ENCODE data around the gene SEC61B. TPM values are rescaled to one million over a fixed set of nuclear protein-coding genes. Genes with fewer than 3 reads are reported as not detected.

The SEC61B gene
- total RNA-seq, 1 experiment from 2014 or later: 167 TPM

DNA sequence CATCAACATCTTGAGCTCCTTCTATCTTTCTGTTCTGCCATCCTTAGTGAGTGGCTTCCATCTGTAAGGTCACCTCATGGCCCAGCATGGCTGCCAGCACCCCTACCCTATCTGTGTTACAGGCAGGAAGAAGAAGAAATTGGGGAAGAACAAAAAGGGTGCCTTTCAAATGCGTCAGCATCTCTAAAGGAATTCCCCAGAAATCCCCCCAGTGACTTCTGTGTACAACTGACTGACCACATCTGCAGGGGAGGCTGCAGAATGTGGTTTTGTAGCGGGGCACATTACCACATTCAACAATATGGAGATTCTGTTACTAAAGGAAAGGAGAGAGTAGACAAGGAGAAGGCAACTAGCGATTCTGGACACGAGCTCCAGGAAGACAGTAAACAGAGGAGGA, 40.5 kb upstream of the SEC61B start:
- CTCF ChIA-PET: interaction anchor here (0.8 to 1.3 kb wide), 2 partner anchors 18 to 50 kb away, joined by 3 to 5 read pairs; no protein-coding TSS in a partner anchor
- no peak for DNase-seq (ENCODE audit: low spot score)
- Mint-ChIP-seq H3K4me3 (no peak overlapping the region), H3K27ac (no peak overlapping the region), H3K9me3 (no peaks in the 10 kb centered on the region), H3K27me3 (ENCODE audit: low read depth) (no peaks in the 10 kb centered on the region; the same call in 1 of the 2 replicates), H3K4me1 (peaks cover 18% of the 10 kb centered on the region), H3K36me3 (no peaks in the 10 kb centered on the region)
- POLR2A ChIA-PET: interaction anchor here (1.1 kb wide), 1 partner anchor 60 kb away, joined by 6 read pairs; no protein-coding TSS in a partner anchor
- no peak for ATAC-seq
- TF ChIP-seq, protein P1, sequence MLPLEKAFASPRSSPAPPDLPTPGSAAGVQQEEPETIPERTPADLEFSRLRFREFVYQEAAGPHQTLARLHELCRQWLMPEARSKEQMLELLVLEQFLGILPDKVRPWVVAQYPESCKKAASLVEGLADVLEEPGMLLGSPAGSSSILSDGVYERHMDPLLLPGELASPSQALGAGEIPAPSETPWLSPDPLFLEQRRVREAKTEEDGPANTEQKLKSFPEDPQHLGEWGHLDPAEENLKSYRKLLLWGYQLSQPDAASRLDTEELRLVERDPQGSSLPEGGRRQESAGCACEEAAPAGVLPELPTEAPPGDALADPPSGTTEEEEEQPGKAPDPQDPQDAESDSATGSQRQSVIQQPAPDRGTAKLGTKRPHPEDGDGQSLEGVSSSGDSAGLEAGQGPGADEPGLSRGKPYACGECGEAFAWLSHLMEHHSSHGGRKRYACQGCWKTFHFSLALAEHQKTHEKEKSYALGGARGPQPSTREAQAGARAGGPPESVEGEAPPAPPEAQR (CRISPR knock-in tag; IDR thresholded peaks at IDR 0.05): no peak

DNA sequence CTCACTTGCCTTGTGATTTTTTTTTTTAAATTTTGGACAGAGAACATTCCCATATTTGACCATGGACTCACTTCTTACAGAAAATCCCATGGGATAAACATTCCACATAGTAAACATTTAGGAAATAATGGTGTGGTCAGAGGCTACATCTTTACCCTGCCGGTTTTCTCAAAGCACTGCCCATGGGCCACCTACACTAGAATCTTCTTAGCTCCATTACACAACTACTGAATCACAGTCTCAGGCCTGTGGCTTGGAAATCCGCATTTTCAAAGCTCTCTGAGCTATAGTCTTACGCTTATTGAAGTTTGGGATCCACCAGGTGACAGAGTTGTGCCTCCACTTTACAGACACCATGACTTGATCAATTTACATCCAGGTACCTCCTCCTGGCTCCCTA, 39.7 kb upstream of the SEC61B start:
- H3K36me3 Mint-ChIP-seq: no peaks in the 10 kb centered on the region
- CTCF ChIA-PET: interaction anchor here (0.8 to 1.6 kb wide), 5 partner anchors 19 to 829 kb away, joined by 3 to 7 read pairs (median 4); partner anchors contain the start of gene ALG2
- H3K27ac Mint-ChIP-seq: no peak overlapping the region
- TF ChIP-seq TEAD1 (CRISPR knock-in tag; IDR thresholded peaks at IDR 0.05) (no peak), HMGA2 (CRISPR knock-in tag; IDR thresholded peaks at IDR 0.05) (no peak)
- TF ChIP-seq, protein P2, sequence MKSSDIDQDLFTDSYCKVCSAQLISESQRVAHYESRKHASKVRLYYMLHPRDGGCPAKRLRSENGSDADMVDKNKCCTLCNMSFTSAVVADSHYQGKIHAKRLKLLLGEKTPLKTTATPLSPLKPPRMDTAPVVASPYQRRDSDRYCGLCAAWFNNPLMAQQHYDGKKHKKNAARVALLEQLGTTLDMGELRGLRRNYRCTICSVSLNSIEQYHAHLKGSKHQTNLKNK (CRISPR knock-in tag; IDR thresholded peaks at IDR 0.05): no peak
- POLR2A ChIA-PET: interaction anchor here (1.1 kb wide), 1 partner anchor 59 kb away, joined by 6 read pairs; no protein-coding TSS in a partner anchor
- no peaks in the 10 kb centered on the region for H3K9me3 Mint-ChIP-seq
- no peak overlapping the region for H3K4me3 Mint-ChIP-seq
- peaks cover 23% of the 10 kb centered on the region for H3K4me1 Mint-ChIP-seq
- DNase-seq (ENCODE audit: low spot score) (no peak), ATAC-seq (no peak)
- no peaks in the 10 kb centered on the region; the same call in 1 of the 2 replicates for H3K27me3 Mint-ChIP-seq (ENCODE audit: low read depth)

DNA sequence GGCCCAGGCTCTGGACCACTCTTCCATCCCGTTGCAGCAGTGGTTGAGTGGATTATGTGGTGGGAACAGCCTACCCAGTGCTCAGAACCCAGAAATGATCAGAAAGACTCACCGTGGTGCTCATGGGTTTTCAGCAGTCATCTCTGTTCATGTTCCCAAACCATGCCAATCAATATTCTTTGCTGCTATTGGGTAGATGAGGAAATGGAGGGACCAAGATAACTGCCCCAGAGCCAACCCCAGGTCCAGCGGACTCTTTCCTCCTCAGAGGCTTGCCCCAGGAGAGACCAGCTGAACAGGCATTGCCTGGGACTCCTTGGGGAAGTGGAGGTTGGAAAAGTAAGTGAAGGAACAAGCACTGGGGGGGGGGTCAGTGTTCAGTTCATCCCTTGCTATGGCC, 38.5 kb upstream of the SEC61B start:
- H3K4me3 Mint-ChIP-seq: no peak overlapping the region
- peaks cover 19% of the 10 kb centered on the region for H3K4me1 Mint-ChIP-seq
- ATAC-seq (no peak), DNase-seq (ENCODE audit: low spot score) (no peak)
- ChIA-PET POLR2A (interaction anchor here (0.6 kb wide), 1 partner anchor 76 kb away, joined by 3 read pairs; no protein-coding TSS in a partner anchor), CTCF (interaction anchor here (0.7 to 2.9 kb wide), 10 partner anchors 10 to 827 kb away, joined by 4 to 33 read pairs (median 10); partner anchors contain the start of genes ALG2 and SEC61B)
- H3K27ac Mint-ChIP-seq: no peak overlapping the region
- H3K36me3 Mint-ChIP-seq: no peaks in the 10 kb centered on the region
- no peaks in the 10 kb centered on the region for H3K9me3 Mint-ChIP-seq
- TF ChIP-seq CBFB (CRISPR knock-in tag; IDR thresholded peaks at IDR 0.05; ENCODE audit: low read depth): no peak
- no peaks in the 10 kb centered on the region; the same call in 1 of the 2 replicates for H3K27me3 Mint-ChIP-seq (ENCODE audit: low read depth)

- Mint-ChIP-seq H3K27ac (no peak overlapping the region), H3K4me3 (no peak overlapping the region), H3K4me1 (peaks cover 17% of the 10 kb centered on the region), H3K9me3 (no peaks in the 10 kb centered on the region), H3K27me3 (ENCODE audit: low read depth) (no peaks in the 10 kb centered on the region; the same call in 1 of the 2 replicates), H3K36me3 (no peaks in the 10 kb centered on the region)
- ATAC-seq: peak; percentile 24
- CTCF ChIA-PET: interaction anchor here (0.9 to 2.9 kb wide), 15 partner anchors 10 to 827 kb away, joined by 3 to 33 read pairs (median 8); partner anchors contain the start of genes ALG2 and SEC61B
- POLR2A ChIA-PET: interaction anchor here (0.6 to 2.5 kb wide), 2 partner anchors 38 to 76 kb away, joined by 3 to 11 read pairs; partner anchors contain the start of genes ALG2 and SEC61B
- no peak for DNase-seq (ENCODE audit: low spot score)
- no peak for TF ChIP-seq CREB1 (CRISPR knock-in tag; IDR thresholded peaks at IDR 0.05)
- TF ChIP-seq, protein P3, sequence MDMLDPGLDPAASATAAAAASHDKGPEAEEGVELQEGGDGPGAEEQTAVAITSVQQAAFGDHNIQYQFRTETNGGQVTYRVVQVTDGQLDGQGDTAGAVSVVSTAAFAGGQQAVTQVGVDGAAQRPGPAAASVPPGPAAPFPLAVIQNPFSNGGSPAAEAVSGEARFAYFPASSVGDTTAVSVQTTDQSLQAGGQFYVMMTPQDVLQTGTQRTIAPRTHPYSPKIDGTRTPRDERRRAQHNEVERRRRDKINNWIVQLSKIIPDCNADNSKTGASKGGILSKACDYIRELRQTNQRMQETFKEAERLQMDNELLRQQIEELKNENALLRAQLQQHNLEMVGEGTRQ (CRISPR knock-in tag; IDR thresholded peaks at IDR 0.05): no peak
- TF ChIP-seq, protein P4, sequence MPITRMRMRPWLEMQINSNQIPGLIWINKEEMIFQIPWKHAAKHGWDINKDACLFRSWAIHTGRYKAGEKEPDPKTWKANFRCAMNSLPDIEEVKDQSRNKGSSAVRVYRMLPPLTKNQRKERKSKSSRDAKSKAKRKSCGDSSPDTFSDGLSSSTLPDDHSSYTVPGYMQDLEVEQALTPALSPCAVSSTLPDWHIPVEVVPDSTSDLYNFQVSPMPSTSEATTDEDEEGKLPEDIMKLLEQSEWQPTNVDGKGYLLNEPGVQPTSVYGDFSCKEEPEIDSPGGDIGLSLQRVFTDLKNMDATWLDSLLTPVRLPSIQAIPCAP (CRISPR knock-in tag; IDR thresholded peaks at IDR 0.05): no peak
- no peak for TF ChIP-seq NFYB (CRISPR knock-in tag; conservative IDR thresholded peaks at IDR 0.05; ENCODE audit: low read depth)
- no peak for TF ChIP-seq JAZF1 (CRISPR knock-in tag; IDR thresholded peaks at IDR 0.05)
- no peak for TF ChIP-seq CTCF (IDR thresholded peaks at IDR 0.05)
- TF ChIP-seq USF1 (CRISPR knock-in tag; IDR thresholded peaks at IDR 0.05): no peak
- TF ChIP-seq, protein P5, sequence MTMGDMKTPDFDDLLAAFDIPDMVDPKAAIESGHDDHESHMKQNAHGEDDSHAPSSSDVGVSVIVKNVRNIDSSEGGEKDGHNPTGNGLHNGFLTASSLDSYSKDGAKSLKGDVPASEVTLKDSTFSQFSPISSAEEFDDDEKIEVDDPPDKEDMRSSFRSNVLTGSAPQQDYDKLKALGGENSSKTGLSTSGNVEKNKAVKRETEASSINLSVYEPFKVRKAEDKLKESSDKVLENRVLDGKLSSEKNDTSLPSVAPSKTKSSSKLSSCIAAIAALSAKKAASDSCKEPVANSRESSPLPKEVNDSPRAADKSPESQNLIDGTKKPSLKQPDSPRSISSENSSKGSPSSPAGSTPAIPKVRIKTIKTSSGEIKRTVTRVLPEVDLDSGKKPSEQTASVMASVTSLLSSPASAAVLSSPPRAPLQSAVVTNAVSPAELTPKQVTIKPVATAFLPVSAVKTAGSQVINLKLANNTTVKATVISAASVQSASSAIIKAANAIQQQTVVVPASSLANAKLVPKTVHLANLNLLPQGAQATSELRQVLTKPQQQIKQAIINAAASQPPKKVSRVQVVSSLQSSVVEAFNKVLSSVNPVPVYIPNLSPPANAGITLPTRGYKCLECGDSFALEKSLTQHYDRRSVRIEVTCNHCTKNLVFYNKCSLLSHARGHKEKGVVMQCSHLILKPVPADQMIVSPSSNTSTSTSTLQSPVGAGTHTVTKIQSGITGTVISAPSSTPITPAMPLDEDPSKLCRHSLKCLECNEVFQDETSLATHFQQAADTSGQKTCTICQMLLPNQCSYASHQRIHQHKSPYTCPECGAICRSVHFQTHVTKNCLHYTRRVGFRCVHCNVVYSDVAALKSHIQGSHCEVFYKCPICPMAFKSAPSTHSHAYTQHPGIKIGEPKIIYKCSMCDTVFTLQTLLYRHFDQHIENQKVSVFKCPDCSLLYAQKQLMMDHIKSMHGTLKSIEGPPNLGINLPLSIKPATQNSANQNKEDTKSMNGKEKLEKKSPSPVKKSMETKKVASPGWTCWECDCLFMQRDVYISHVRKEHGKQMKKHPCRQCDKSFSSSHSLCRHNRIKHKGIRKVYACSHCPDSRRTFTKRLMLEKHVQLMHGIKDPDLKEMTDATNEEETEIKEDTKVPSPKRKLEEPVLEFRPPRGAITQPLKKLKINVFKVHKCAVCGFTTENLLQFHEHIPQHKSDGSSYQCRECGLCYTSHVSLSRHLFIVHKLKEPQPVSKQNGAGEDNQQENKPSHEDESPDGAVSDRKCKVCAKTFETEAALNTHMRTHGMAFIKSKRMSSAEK (CRISPR knock-in tag; IDR thresholded peaks at IDR 0.05; ENCODE audit: borderline replicate concordance): no peak
- no peak for TF ChIP-seq STAT6 (CRISPR knock-in tag; conservative IDR thresholded peaks at IDR 0.05; ENCODE audit: low read depth)
These were observed 38.0 kb upstream of the SEC61B start for GRCh38 chr9:99184110-99184474.

All from WTC11 (cell line).